Left lobe of liver (tissue), 2 donors: ENCODE measurements around the gene ZNF574. TPM values are rescaled to one million over a fixed set of nuclear protein-coding genes. Genes with fewer than 3 reads are reported as not detected.
"Not testable (repeated sequence)": the region's sequence is repeated elsewhere in the genome, so short reads cannot be mapped to it uniquely, and the experiment has no call there.

Experiments used
- ATAC-seq: fragments of 200-7000 bp; cut with Tn5 transposase; one replicate; pipeline ENCODE4 v1.9.1; 2020; ENCODE audit warnings: mild to moderate bottlenecking, moderate library complexity
- DNase-seq: peaks from one replicate; pipeline ENCODE4 v3.0.0-alpha.2; 2020; ENCODE audit warnings: low spot score
- total RNA-seq: library from RNA; stranded (reverse); gene quantifications from one replicate; pipeline ENCODE4 v1.2.1, GENCODE V29; 2021
- donor health status: DM: no; HTN: no; CAD: no; lungs with moderate emphysema.
- donor health status: DM: no; HTN: yes; CAD: no.

The ZNF574 gene
- total RNA-seq, 1 donor from 2014 or later, result 5.4 TPM

GRCh38 chr19:42096255-42096837 lies 20.4 kb downstream of the ZNF574 start:
- no peak for ATAC-seq
- DNase-seq, result no peak

- ATAC-seq, result no peak
- no peak for DNase-seq
Observed at GRCh38 chr19:42097461-42097860, 21.5 kb downstream of the ZNF574 start.

- ATAC-seq (no peak), DNase-seq (no peak)
Observed at GRCh38 chr19:42098781-42099180, 22.8 kb downstream of the ZNF574 start.

GRCh38 chr19:42099336-42099925 lies 23.5 kb downstream of the ZNF574 start:
- ATAC-seq (no peak), DNase-seq (no peak)

GRCh38 chr19:42100241-42100640 lies 24.3 kb downstream of the ZNF574 start:
- DNase-seq, result not testable (repeated sequence)

GRCh38 chr19:42102877-42103276 lies 26.9 kb downstream of the ZNF574 start:
- ATAC-seq (no peak), DNase-seq (no peak)

More at GRCh38 chr19:42100241-42100640, 24.3 kb downstream of the ZNF574 start:
- ATAC-seq, result not testable (repeated sequence)

GRCh38 chr19:42105368-42105767 lies 29.4 kb downstream of the ZNF574 start:
- ATAC-seq (no peak), DNase-seq (no peak)

- DNase-seq (peak; percentile 62), ATAC-seq (peak; percentile 94)
Observed at GRCh38 chr19:42108527-42109389, 32.8 kb downstream of the ZNF574 start.

GRCh38 chr19:42109896-42110295 lies 33.9 kb downstream of the ZNF574 start:
- no peak for ATAC-seq

GRCh38 chr19:42110658-42111057 lies 34.7 kb downstream of the ZNF574 start:
- no peak for ATAC-seq
- no peak for DNase-seq

More at GRCh38 chr19:42109896-42110295, 33.9 kb downstream of the ZNF574 start:
- DNase-seq, result no peak

- ATAC-seq, result no peak
- DNase-seq, result no peak
Observed at GRCh38 chr19:42111384-42111783, 35.4 kb downstream of the ZNF574 start.

- no peak for DNase-seq
- no peak for ATAC-seq
Observed at GRCh38 chr19:42111811-42112210, 35.8 kb downstream of the ZNF574 start.

- DNase-seq, result no peak
- ATAC-seq, result no peak
Observed at GRCh38 chr19:42113641-42114348, 37.8 kb downstream of the ZNF574 start.

GRCh38 chr19:42114412-42114811 lies 38.4 kb downstream of the ZNF574 start:
- no peak for ATAC-seq
- DNase-seq, result no peak

- no peak for DNase-seq
- no peak for ATAC-seq
Observed at GRCh38 chr19:42115219-42115618, 39.3 kb downstream of the ZNF574 start.

GRCh38 chr19:42115705-42116104 lies 39.7 kb downstream of the ZNF574 start:
- DNase-seq (no peak), ATAC-seq (no peak)

GRCh38 chr19:42116308-42117075 lies 40.5 kb downstream of the ZNF574 start:
- DNase-seq (no peak), ATAC-seq (no peak)

GRCh38 chr19:42117076-42117475 lies 41.1 kb downstream of the ZNF574 start:
- ATAC-seq (no peak), DNase-seq (no peak)

- no peak for DNase-seq
- ATAC-seq, result no peak
Observed at GRCh38 chr19:42120276-42120980, 44.5 kb downstream of the ZNF574 start.
